GM18861 (cell line): Measurements from ENCODE around the gene PABPC1L.
"Not testable (repeated sequence)": the region's sequence is repeated elsewhere in the genome, so short reads cannot be mapped to it uniquely, and the experiment has no call there.

Experiments used
- ATAC-seq: cut with Tn5 transposase; IDR thresholded peaks from one replicate; pipeline ENCODE4 v1.9.1; 2021; ENCODE audit not compliant: unreplicated experiment

The PABPC1L gene

DNA sequence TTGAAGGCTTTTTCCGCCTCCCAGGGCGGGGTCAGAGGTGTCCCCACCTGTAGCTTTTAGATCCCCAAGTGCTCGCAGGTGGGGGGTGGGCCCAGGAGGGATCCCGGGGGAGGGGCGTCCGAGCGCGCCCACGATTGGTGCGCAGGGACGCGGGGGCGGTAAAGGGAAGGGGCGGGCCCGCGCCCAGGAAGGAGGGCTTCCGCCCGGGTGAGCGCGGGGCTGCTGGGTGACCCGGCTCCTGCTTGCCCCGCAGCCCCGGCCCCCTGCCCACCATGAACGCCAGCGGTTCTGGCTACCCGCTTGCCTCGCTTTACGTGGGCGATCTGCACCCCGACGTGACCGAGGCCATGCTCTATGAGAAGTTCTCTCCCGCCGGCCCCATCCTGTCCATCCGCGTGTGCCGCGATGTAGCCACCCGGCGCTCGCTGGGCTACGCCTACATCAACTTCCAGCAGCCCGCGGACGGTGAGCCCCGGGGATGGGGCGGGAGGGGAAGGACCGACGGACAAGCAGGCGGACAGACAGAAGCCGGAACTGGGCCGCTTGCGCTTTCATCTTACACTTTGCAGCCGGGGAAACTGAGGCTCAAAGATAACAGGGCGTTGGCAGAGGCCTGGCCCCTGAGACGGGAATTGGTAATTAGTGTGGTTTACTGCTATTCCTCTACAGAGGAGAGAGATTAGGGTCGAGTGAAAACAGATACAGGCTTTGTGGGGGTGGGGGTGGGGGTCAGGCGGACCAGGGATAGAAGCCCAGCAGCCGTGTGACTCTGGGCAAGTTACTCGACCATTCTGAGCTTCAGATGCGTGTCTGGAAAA lies at the start of gene PABPC1L:
Gene PABPC1L, plus strand, starts transcription at position 189 of the 818 bp plus-strand sequence. Its CDS starts 84 bp downstream, at position 273.
- ATAC-seq = peak; percentile 54

GRCh38 chr20:44861531-44862006 lies 48.3 kb upstream of the PABPC1L start:
- ATAC-seq = no peak

DNA sequence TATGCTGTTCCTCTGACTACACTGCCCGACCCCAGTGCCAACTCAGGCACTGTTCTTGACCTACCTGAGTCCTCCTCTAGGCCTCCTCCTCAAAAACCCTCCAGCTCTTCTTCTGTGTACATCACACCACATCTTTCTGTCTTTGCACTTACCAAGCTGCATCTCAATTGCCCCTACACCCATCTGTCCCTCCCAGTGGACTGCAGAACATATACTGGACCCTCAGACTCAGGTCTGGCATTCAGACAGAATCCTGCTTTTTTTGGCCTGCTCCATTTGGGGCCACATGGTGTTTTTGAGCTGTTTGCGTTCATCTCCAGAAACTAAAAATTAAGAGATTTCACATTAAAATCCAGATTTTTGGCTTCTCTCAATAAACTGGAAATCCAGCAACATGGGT lies 47.6 kb upstream of the PABPC1L start:
- ATAC-seq = no peak

DNA sequence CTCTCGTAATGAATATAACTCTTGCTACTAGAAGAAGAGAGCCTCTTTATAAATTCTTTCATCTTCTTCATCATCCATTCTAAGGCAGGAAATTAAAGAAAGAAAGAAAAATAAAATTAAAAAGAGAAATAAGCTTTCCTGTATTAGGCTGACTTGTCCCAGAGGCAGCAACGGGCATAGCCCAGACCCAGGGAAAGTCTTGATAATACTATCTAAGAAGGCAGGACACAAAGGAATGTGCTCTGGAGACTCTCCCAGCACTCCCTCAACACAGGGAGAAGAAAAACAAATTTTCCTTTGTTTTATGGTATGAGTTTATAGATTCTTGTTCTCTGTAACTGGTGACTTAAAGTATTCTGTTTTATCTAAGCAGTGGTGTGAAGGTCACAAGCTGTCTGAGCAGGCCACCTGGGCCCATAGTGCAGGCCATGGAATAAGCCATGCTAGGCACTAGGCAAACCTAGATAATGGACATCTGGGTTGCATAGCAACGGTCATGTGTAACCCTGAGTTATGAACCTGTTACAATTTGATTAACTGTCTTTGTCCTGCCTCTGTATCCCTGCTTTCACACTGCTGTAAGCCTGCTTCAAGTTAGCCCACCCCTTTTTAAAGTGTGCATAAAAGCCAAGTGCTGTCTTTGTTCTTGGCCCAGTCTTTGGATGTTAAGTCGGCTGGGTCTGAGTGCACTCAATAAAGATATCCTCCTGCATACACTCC lies 46.3 kb upstream of the PABPC1L start:
- ATAC-seq = not testable (repeated sequence)

DNA sequence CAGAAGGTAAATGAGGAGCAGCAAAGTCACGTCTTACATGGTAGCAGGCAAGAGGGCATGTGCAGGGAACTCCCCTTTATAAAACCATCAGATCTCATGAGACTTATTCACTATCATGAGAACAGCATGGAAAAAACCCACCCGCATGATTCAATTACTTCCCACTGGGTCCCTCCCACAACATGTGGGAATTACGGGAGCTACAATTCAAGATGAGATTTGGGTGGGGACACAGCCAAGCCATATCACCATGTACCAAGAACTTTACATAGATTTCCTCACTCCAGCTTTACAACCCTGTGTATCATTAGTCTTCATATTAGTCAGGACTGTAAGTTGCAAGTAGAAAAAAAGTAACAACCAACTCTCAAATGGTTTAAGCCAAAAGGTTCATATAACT lies 45.4 kb upstream of the PABPC1L start:
- not testable (repeated sequence) for ATAC-seq

- ATAC-seq = no peak
Observed at GRCh38 chr20:44866703-44867335, 43.0 kb upstream of the PABPC1L start.

DNA sequence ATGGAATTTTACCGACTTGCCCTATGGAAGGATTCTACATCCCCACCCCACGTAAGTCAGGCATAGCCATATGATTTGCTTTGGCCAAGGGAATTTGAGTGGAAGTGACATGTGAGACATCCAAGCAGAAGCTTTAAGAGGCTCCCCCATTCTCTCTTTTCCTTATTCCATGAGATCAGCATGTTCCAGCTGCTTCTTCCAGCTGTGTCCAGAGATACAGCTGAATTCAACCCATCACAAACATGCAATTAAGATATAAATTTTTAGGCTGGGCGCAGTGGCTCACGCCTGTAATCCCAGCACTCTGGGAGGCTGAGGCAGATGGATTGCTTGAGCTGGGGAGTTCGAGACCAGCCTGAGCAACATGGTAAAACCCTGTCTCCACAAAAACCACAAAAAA lies 40.4 kb upstream of the PABPC1L start:
- ATAC-seq = no peak

GRCh38 chr20:44882360-44882759 lies 27.5 kb upstream of the PABPC1L start:
- ATAC-seq = not testable (repeated sequence)

- ATAC-seq = no peak
Observed at GRCh38 chr20:44883214-44883902, 26.5 kb upstream of the PABPC1L start.

- ATAC-seq = peak; percentile 21
Observed at GRCh38 chr20:44884907-44885391, 24.9 kb upstream of the PABPC1L start.

GRCh38 chr20:44885392-44886265 lies 24.2 kb upstream of the PABPC1L start, which contains the start of gene YWHAB:
Gene YWHAB, plus strand, starts transcription at chr20:44885705. Its CDS starts 15,829 bp downstream, at chr20:44901534.
- peak; percentile 65 for ATAC-seq

DNA sequence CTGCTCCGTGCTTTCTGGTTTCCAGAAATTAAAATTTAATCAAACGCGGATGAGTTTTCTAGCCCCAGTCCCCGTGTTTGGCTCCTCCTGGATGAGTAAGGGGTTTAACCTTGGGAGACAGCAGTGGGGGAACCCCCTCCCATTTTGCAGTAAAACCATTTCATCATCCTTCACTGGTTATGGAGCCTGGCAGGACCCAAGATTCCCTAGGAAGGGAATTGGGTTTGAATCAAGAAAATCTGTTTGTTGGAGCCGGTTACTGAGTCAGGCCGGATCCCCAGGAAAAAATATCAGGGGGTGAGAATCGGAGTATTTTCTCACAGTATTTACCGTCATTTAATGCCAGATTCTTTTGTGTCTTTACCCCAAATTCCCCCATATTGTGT lies 23.6 kb upstream of the PABPC1L start:
- no peak for ATAC-seq

- ATAC-seq = no peak
Observed at GRCh38 chr20:44886828-44887227, 23.0 kb upstream of the PABPC1L start.

- no peak for ATAC-seq
Observed at GRCh38 chr20:44887466-44887865, 22.4 kb upstream of the PABPC1L start.

DNA sequence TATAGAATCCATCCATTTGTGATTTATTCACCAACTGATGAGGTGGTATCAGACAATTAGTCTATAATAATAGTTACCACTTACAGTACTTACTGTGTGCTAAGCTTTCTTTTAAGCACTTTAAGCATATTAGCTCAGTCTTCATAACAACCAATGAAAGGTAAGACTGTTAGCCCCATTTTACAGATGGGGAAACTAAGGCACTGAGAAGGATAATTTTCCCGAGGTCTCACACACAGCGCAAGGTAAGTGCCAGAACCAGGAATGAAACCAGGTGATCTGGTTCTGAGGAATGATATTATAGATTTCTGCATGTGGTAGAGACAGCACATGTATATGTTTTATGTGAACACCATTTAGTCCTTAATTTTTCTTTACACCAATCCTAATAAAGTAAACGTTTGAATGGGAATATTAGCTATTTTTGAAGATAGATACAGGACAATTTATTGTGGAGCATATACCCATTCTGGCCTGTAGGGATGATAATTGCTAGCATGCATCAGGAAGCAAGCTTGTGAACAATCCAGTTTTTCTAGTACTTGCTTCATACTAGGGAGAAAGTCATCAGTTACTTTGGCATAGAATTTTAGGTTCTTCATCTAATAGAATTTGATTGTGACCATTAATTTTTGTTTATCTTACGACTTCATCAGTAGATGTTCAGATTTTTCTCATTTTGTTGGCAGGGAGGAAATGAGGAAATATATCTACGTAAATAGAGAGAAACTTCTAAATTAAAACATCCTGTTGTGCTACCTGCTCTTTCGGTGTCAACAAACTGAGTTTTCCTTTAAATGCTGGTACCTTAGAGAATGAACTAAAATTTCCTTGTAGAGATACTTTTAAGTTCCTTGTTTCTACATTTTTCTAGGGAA lies 21.4 kb upstream of the PABPC1L start:
- ATAC-seq = no peak

DNA sequence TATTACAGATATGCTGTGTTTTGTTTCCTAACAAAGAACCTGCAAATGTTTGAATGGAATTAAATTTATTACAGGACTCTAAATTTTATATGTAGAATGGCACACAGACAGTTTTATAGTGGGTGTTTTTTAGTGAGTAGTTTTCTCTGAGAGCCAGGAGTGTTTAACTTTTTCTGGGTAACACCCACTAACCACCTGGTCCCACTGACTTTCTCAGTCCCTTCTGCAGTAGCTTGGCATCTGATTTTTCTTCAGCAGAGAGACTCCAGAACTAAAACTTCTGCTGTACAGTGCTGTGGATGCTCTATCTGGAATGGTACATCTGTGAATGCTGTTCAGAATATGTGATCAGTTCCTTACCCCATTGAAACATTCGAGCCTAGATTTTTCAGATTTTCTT lies 18.0 kb upstream of the PABPC1L start:
- ATAC-seq = no peak

DNA sequence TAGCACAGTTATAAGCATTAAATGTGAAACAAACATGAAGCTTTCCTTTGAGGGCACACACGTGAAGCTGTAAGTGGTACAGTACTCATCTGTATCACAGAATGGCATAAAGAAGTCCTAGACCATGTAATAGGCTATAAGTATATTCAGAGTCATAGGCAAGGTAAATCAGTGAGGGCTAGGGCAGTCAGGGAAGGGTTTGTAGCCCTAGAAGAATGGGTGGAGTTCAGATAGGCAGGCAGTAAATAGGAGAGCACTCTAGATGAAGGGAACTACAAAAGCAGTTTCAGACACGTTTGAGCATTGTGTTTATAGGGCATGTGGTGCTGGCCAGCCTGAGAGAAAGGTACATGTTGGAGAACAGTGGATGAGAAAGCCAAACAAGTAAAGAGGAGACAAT lies 14.9 kb upstream of the PABPC1L start:
- no peak for ATAC-seq

GRCh38 chr20:44896583-44896982 lies 13.3 kb upstream of the PABPC1L start:
- ATAC-seq = no peak

GRCh38 chr20:44897133-44897532 lies 12.7 kb upstream of the PABPC1L start:
- no peak for ATAC-seq
